Measurements from ENCODE around the gene GNAT3. TPM values are rescaled to one million over a fixed set of nuclear protein-coding genes. Genes with fewer than 3 reads are reported as not detected.

Gene GNAT3
- total and polyA plus RNA-seq, 12 donors = not detected

GRCh38 chr7:80476035-80476434 is 35.8 kb downstream of the GNAT3 start:
- DNase-seq = no peak
- no peak for TF ChIP-seq CTCF (IDR thresholded peaks at IDR 0.05)
- TF ChIP-seq POLR2A (IDR thresholded peaks at IDR 0.05) = no peak
- 81 to 97% (median 96%) methylated on average over 1 of the region's 1 CpG for WGBS, 4 donors
- Histone ChIP-seq H3K9me3 (replicated peaks in 1 of 3) (no peaks in the 10 kb centered on the region), H3K36me3 (replicated peaks in 1 of 2) (no peaks in the 10 kb centered on the region), H3K27ac (no peak overlapping the region), H3K4me3 (no peak overlapping the region), H3K4me1 (replicated peaks in 1 of 2) (peaks cover 0 to under 1% of the 10 kb centered on the region in 2 donors), H3K27me3 (no peaks in the 10 kb centered on the region)
- intact Hi-C loops (cut with DNase I) = no loop called here

GRCh38 chr7:80475383-80475782 is 36.5 kb downstream of the GNAT3 start:
- H3K4me3 ChIP-seq = no peak overlapping the region
- H3K4me1 ChIP-seq (replicated peaks in 1 of 2) = no peaks in the 10 kb centered on the region
- no peaks in the 10 kb centered on the region for H3K27me3 ChIP-seq
- intact Hi-C loops (cut with DNase I) = no loop called here
- H3K9me3 ChIP-seq (replicated peaks in 1 of 3) = no peaks in the 10 kb centered on the region
- H3K36me3 ChIP-seq (replicated peaks in 1 of 2) = no peaks in the 10 kb centered on the region
- no peak for DNase-seq
- TF ChIP-seq CTCF (IDR thresholded peaks at IDR 0.05) (no peak), POLR2A (IDR thresholded peaks at IDR 0.05) (no peak)
- WGBS, 4 donors = 90 to 97% (median 95%) methylated on average over 3 of the region's 3 CpGs
- no peak overlapping the region for H3K27ac ChIP-seq

- no peak for DNase-seq
- Histone ChIP-seq H3K27me3 (no peaks in the 10 kb centered on the region), H3K4me1 (replicated peaks in 1 of 2) (no peaks in the 10 kb centered on the region), H3K27ac (no peak overlapping the region), H3K9me3 (replicated peaks in 1 of 3) (no peaks in the 10 kb centered on the region), H3K36me3 (replicated peaks in 1 of 2) (no peaks in the 10 kb centered on the region), H3K4me3 (no peak overlapping the region)
- no peak for TF ChIP-seq POLR2A (IDR thresholded peaks at IDR 0.05)
- TF ChIP-seq CTCF (IDR thresholded peaks at IDR 0.05) = no peak
- WGBS, 4 donors = 94 to 100% (median 98%) methylated on average over 1 of the region's 1 CpG
- intact Hi-C loops (cut with DNase I) = no loop called here
Measured at GRCh38 chr7:80473751-80474150, 38.1 kb downstream of the GNAT3 start.

GRCh38 chr7:80472491-80473200 is 39.2 kb downstream of the GNAT3 start:
- TF ChIP-seq CTCF (IDR thresholded peaks at IDR 0.05) (no peak), POLR2A (IDR thresholded peaks at IDR 0.05) (no peak)
- H3K27me3 ChIP-seq = no peaks in the 10 kb centered on the region
- no peaks in the 10 kb centered on the region for H3K9me3 ChIP-seq (replicated peaks in 1 of 3)
- intact Hi-C loops (cut with DNase I) = no loop called here
- WGBS, 4 donors = 45 to 55% (median 47%) methylated on average over 4 of the region's 4 CpGs
- H3K4me1 ChIP-seq (replicated peaks in 1 of 2) = no peaks in the 10 kb centered on the region
- no peaks in the 10 kb centered on the region for H3K36me3 ChIP-seq (replicated peaks in 1 of 2)
- H3K27ac ChIP-seq = no peak overlapping the region
- no peak for DNase-seq
- no peak overlapping the region for H3K4me3 ChIP-seq
